Measurements from ENCODE around the gene ISOC1. TPM values are rescaled to one million over a fixed set of nuclear protein-coding genes. Genes with fewer than 3 reads are reported as not detected.

The ISOC1 gene
- polyA plus RNA-seq, 1 donor from 2014 or later: 34.0 TPM

- Histone ChIP-seq H3K79me2 (replicated peaks; ENCODE audit: insufficient read depth, low read length) (no peaks in the 10 kb centered on the region), H3K9me2 (ENCODE audit: insufficient read depth, low read length) (no peaks in the 10 kb centered on the region), H3F3A (ENCODE audit: insufficient read depth, low read length, poor library complexity, severe bottlenecking) (no peaks in the 10 kb centered on the region), H3K9me3 (ENCODE audit: low read length) (no peaks in the 10 kb centered on the region), H3K27ac (ENCODE audit: low read length) (no peak overlapping the region), H3K4me3 (ENCODE audit: low read length) (no peak overlapping the region), H2AFZ (ENCODE audit: low read depth, low read length) (no peak overlapping the region), H3K36me3 (ENCODE audit: insufficient read depth, low read length) (no peaks in the 10 kb centered on the region), H3K4me2 (ENCODE audit: low read length) (no peak overlapping the region), H3K27me3 (ENCODE audit: insufficient read depth, low read depth, low read length) (no peaks in the 10 kb centered on the region), H3K9ac (ENCODE audit: low read length) (no peak overlapping the region), H4K20me1 (ENCODE audit: insufficient read depth) (no peaks in the 10 kb centered on the region)
- no peak for TF ChIP-seq CTCF (IDR thresholded peaks at IDR 0.05; ENCODE audit: poor library complexity, severe bottlenecking)
- TF ChIP-seq EP300 (conservative IDR thresholded peaks at IDR 0.05; ENCODE audit: poor library complexity, severe bottlenecking): no peak
- TF ChIP-seq SMC3 (conservative IDR thresholded peaks at IDR 0.05; ENCODE audit: poor library complexity): no peak
- TF ChIP-seq RAD21 (conservative IDR thresholded peaks at IDR 0.05): no peak
- no peak for TF ChIP-seq EZH2 (IDR thresholded peaks at IDR 0.05; ENCODE audit: borderline replicate concordance, insufficient read depth, low read length, poor library complexity, severe bottlenecking)
- no peak for TF ChIP-seq POLR2AphosphoS5 (IDR thresholded peaks at IDR 0.05)
- no peak for TF ChIP-seq TAF1 (IDR thresholded peaks at IDR 0.05; ENCODE audit: low read depth)
- no peak for TF ChIP-seq REST (IDR thresholded peaks at IDR 0.05; ENCODE audit: borderline replicate concordance)
- TF ChIP-seq MXI1 (conservative IDR thresholded peaks at IDR 0.05; ENCODE audit: poor library complexity, severe bottlenecking): no peak
Measured at GRCh38 chr5:129061849-129062248, 32.7 kb upstream of the ISOC1 start.

- Histone ChIP-seq H3K27me3 (ENCODE audit: insufficient read depth, low read depth, low read length) (no peaks in the 10 kb centered on the region), H3K4me3 (ENCODE audit: low read length) (no peak overlapping the region), H3K36me3 (ENCODE audit: insufficient read depth, low read length) (no peaks in the 10 kb centered on the region), H3K9me3 (ENCODE audit: low read length) (no peaks in the 10 kb centered on the region), H3K9ac (ENCODE audit: low read length) (no peak overlapping the region), H3K4me2 (ENCODE audit: low read length) (no peak overlapping the region), H3K27ac (ENCODE audit: low read length) (no peak overlapping the region), H3F3A (ENCODE audit: insufficient read depth, low read length, poor library complexity, severe bottlenecking) (no peaks in the 10 kb centered on the region), H2AFZ (ENCODE audit: low read depth, low read length) (no peak overlapping the region), H3K9me2 (ENCODE audit: insufficient read depth, low read length) (no peaks in the 10 kb centered on the region), H3K79me2 (replicated peaks; ENCODE audit: insufficient read depth, low read length) (no peaks in the 10 kb centered on the region), H4K20me1 (ENCODE audit: insufficient read depth) (no peaks in the 10 kb centered on the region)
- TF ChIP-seq CTCF (IDR thresholded peaks at IDR 0.05; ENCODE audit: poor library complexity, severe bottlenecking) (no peak), MXI1 (conservative IDR thresholded peaks at IDR 0.05; ENCODE audit: poor library complexity, severe bottlenecking) (no peak), SMC3 (conservative IDR thresholded peaks at IDR 0.05; ENCODE audit: poor library complexity) (no peak), EP300 (conservative IDR thresholded peaks at IDR 0.05; ENCODE audit: poor library complexity, severe bottlenecking) (no peak), POLR2AphosphoS5 (IDR thresholded peaks at IDR 0.05) (no peak), REST (IDR thresholded peaks at IDR 0.05; ENCODE audit: borderline replicate concordance) (no peak), EZH2 (IDR thresholded peaks at IDR 0.05; ENCODE audit: borderline replicate concordance, insufficient read depth, low read length, poor library complexity, severe bottlenecking) (no peak), RAD21 (conservative IDR thresholded peaks at IDR 0.05) (no peak), TAF1 (IDR thresholded peaks at IDR 0.05; ENCODE audit: low read depth) (no peak)
Measured at GRCh38 chr5:129063483-129064113, 31.0 kb upstream of the ISOC1 start.

All from neural cell (in vitro differentiated cells).